GM23338 (cell line): ENCODE results near the gene AGRN.
"Not testable (repeated sequence)": the region's sequence is repeated elsewhere in the genome, so short reads cannot be mapped to it uniquely, and the experiment has no call there.

Experiments used
- EZH2phosphoT487 ChIP-seq: fragments of 200-600 bp; sonication (generic); IDR thresholded peaks from one replicate; pipeline ENCODE4 v1.8.1; 2018; ENCODE audit warnings: antibody characterized with exemption; ENCODE audit not compliant: unreplicated experiment
- JUNB ChIP-seq: IDR thresholded peaks from one replicate; pipeline ENCODE4 v1.6.1; 2016; ENCODE audit warnings: antibody characterized with exemption; ENCODE audit not compliant: unreplicated experiment
- POLR2AphosphoS5 ChIP-seq: IDR thresholded peaks from 2 replicates; pipeline ENCODE4 v1.6.1; 2016; ENCODE audit warnings: antibody characterized with exemption, low read depth
- TF ChIP-seq, protein P1 (sequence below), 2 experiments: fragments of 200-600 bp in 1 of 2; sonication (generic) in 1 of 2; conservative IDR thresholded peaks; 2 replicates each; pipeline versions ENCODE4 v1.5.1 to v1.6.1; 2016 to 2017; ENCODE audit warnings: antibody characterized with exemption in 2 of 2, low read depth in 2 of 2, mild to moderate bottlenecking in 2 of 2, moderate library complexity in 1 of 2

DNA sequence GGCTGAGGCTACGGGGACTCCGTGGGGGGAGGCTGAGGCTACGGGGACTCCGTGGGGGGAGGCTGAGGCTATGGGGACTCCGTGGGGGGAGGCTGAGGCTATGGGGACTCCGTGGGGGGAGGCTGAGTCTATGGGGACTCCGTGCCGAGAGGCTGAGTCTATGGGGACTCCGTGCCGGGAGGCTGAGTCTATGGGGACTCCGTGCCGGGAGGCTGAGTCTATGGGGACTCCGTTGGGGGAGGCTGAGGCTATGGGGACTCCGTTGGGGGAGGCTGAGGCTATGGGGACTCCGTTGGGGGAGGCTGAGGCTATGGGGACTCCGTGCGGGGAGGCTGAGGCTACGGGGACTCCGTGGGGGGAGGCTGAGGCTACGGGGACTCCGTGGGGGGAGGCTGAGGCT lies 57.5 kb downstream of the AGRN start:
- TF ChIP-seq, protein P1, sequence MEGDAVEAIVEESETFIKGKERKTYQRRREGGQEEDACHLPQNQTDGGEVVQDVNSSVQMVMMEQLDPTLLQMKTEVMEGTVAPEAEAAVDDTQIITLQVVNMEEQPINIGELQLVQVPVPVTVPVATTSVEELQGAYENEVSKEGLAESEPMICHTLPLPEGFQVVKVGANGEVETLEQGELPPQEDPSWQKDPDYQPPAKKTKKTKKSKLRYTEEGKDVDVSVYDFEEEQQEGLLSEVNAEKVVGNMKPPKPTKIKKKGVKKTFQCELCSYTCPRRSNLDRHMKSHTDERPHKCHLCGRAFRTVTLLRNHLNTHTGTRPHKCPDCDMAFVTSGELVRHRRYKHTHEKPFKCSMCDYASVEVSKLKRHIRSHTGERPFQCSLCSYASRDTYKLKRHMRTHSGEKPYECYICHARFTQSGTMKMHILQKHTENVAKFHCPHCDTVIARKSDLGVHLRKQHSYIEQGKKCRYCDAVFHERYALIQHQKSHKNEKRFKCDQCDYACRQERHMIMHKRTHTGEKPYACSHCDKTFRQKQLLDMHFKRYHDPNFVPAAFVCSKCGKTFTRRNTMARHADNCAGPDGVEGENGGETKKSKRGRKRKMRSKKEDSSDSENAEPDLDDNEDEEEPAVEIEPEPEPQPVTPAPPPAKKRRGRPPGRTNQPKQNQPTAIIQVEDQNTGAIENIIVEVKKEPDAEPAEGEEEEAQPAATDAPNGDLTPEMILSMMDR (conservative IDR thresholded peaks at IDR 0.05; ENCODE audit: low read depth in 2 of 2), result not testable (repeated sequence)
- TF ChIP-seq JUNB, POLR2AphosphoS5, EZH2phosphoT487: not testable (repeated sequence)
